GM12874 (cell line): ENCODE results near the gene CAMK1D.

Experiments
- CTCF ChIP-seq: IDR thresholded peaks from 2 replicates; pipeline ENCODE4 v1.5.1; 2011; ENCODE audit warnings: low read depth, mild to moderate bottlenecking, control low read depth, low read length, moderate library complexity; ENCODE audit not compliant: insufficient read depth

Gene CAMK1D

DNA sequence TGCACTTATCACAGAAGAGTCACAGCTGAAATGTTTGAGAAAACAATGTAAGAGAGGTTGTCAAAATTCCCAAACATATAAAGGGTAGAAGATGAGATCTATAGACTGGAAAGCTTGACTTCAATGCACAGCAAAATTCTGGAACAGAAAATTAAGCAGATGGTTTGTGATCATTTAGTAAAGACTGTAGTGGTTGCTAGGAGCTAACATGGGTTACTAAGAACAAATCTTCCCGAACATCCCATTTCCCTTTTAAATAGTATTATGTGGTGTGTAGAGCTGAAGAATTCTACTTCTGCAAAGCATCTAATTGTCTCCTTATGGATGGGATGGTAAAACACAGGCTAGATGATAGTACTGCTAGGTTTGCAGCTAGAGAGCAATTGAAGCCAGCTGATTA is 312.3 kb downstream of the CAMK1D start:
- TF ChIP-seq CTCF = no peak

DNA sequence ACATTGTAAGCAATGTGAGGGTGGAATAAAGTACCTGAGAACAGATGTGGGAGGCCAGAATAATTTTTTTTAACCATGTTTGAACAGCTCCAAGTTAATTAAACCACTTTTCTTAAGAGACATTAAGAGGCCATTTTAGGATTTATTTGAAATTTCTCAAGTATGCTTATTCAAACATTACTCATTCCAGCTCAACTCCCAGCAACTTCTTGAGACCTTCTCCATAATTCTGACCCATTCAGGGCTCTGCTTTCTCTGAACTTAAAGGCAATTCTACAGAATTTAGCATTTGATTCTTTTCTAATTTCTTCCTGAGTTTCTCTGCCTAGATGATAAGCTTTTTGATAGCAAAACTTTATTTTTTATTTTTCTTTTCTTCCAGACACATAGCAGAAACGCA is 314.5 kb downstream of the CAMK1D start:
- TF ChIP-seq CTCF = no peak

DNA sequence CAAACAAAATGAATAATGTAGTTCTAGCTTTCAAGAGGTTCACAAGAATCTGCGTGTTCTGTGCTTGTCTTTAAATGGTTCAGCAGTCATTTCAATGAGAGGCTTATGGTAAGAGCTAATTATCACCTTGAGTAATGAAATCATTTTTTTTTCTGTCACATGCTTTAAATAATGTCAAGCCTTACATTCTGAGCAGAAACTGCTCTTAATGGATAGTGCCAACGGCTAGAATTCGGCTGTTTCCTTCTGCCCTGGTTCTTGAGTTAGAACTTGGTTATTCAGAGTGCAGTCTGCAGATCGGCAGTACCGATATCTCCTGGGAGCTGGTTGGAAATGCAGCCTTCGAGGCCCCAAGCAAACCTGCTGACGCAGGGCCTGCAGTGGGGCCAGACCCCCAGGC is 316.2 kb downstream of the CAMK1D start:
- TF ChIP-seq CTCF = no peak

DNA sequence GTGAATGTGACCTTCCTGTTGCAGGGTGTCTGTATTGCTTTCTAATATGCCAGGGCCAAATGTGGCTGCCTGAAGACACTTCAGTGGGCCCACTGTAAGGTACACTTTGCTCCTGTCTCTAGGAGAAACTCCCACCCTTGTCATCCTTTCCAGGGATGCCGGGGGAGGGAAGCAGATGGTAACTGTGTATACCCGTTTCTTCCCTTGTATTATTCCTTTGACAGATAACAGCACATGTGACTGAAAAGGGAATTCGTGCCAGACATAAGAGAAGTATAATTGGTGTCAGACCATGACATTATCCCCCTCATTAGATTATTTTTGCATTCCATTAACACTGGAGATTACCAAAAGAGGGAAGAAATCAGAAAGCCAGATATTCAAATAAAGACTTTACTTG is 317.7 kb downstream of the CAMK1D start:
- TF ChIP-seq CTCF = no peak

DNA sequence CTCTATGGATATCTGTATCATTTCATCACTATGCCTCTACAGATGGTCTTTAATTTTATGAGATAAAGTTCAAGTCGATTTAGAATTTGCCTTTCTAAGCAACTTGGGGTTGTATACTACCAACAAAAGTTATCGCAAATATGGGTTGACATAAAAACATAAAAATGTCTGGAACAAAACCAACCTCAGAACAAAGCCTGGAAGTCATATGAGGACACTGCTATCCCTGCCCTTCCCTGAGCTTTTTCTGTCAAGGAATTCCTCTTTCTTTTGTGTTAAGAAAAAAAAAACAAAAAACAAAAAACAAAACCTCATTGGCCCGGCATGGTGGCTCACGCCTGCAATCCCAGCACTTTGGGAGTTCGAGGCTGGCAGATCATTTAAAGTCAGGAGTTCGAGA is 319.3 kb downstream of the CAMK1D start:
- no peak for TF ChIP-seq CTCF

- no peak for TF ChIP-seq CTCF
Observed at GRCh38 chr10:12670004-12670403, 320.7 kb downstream of the CAMK1D start.

DNA sequence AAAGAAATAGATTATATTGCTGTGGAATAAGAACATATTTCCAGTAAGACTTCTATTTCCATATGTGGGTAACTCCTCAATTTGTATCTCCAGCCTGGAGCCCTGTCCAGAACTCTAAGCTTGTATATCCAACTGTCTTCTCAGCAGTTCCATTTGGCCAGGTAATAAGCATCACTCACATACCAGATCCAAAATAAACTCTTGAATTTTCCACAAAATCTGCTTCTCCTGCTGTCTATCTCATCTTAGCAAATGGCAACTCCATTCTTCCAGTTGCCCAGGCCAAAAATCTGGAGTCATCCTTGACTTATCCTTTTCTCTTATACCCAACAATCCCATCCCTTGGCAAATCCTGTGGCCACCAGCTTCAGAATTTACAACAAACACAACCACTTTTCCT is 325.8 kb downstream of the CAMK1D start:
- TF ChIP-seq CTCF = no peak

DNA sequence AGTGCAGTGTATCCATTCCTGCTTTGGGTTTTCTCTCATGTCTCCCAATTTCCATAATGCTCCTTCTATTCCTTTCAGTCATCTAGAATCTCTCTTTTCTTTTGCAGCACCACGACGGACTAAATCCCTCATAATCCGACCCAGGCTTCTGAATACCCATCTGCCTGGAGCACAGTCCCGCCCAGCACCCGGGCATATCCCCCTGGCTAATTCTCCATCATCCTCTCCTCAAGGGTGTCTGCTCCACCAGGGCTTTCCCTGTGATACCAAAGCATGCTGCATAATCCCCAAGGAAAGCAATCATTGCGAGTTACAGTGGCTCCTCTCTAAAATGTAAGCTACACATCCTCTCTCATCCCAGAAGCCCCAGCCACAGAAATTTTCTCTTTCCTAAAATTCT is 330.3 kb downstream of the CAMK1D start:
- no peak for TF ChIP-seq CTCF
